Measurements from ENCODE around the gene SLC35E2B. TPM values are rescaled to one million over a fixed set of nuclear protein-coding genes. Genes with fewer than 3 reads are reported as not detected.
"Not testable (repeated sequence)": the region's sequence is repeated elsewhere in the genome, so short reads cannot be mapped to it uniquely, and the experiment has no call there.

Gene SLC35E2B
- total RNA-seq, 1 experiment from 2014 or later: 26.4 TPM

DNA sequence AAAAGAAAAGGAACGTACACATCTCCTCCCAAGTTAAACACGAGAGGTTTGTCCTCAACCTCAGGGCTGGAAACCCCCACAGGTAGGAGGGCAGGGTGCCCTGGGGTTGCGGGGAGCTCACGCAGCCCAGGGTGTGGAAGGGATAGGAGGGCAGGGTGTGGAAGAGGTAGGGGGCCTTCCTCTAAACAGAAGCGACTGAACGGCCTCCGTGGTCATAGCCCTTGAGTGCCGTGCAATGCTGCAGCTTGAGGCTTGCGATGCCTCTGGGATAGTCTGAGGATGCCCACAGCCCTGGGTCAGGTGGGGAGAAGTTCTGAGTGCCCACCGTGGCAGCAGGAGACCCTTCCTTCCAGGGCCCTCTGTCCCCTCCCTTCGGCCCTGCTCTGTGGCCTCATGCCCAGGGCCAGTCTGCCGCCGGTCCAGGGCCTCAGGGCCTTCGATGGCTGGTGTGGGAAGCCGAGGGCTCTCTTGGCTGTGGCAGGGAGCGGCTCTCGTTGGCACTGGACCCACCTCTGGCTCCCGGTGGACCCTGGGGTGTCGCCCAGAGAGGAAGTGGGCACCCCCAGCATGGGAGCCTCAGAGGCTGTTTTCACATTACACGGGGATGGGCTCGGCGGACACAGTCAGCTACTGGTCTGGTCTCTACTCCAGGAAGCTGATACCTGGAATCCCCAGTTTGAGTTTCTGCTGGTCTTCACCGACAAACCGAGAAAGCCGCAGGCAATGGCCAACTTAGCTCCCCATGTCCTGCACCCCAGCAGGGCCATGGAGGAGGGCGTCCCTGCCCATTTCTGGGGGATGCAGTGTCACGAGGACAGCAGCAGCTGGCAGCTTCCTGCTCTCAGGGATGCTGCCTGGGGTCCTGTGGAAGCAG, 27.4 kb downstream of the SLC35E2B start:
- Mint-ChIP-seq H3K27ac (ENCODE audit: unreplicated experiment) (no peak overlapping the region), H3K27me3 (ENCODE audit: insufficient read depth, unreplicated experiment) (no peaks in the 10 kb centered on the region), H3K36me3 (ENCODE audit: insufficient read depth, unreplicated experiment) (peaks cover 4% of the 10 kb centered on the region), H3K9me3 (ENCODE audit: unreplicated experiment) (no peaks in the 10 kb centered on the region), H3K4me3 (ENCODE audit: unreplicated experiment) (no peak overlapping the region), H3K4me1 (ENCODE audit: low read depth, unreplicated experiment) (no peaks in the 10 kb centered on the region)
- H3K36me3 ChIP-seq (ENCODE audit: control insufficient read depth, insufficient read depth, low read length): peaks cover 1% of the 10 kb centered on the region; the same call in 1 of the 2 replicates
- no peaks in the 10 kb centered on the region for H3K27me3 ChIP-seq (replicated peaks; ENCODE audit: control insufficient read depth, insufficient read depth, low read length)
- DNase-seq: no peak
- TF ChIP-seq, protein P1, sequence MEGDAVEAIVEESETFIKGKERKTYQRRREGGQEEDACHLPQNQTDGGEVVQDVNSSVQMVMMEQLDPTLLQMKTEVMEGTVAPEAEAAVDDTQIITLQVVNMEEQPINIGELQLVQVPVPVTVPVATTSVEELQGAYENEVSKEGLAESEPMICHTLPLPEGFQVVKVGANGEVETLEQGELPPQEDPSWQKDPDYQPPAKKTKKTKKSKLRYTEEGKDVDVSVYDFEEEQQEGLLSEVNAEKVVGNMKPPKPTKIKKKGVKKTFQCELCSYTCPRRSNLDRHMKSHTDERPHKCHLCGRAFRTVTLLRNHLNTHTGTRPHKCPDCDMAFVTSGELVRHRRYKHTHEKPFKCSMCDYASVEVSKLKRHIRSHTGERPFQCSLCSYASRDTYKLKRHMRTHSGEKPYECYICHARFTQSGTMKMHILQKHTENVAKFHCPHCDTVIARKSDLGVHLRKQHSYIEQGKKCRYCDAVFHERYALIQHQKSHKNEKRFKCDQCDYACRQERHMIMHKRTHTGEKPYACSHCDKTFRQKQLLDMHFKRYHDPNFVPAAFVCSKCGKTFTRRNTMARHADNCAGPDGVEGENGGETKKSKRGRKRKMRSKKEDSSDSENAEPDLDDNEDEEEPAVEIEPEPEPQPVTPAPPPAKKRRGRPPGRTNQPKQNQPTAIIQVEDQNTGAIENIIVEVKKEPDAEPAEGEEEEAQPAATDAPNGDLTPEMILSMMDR (IDR thresholded peaks at IDR 0.05; ENCODE audit: insufficient read depth in 1 of 2, low read depth in 1 of 2, low read length in 1 of 2, severe bottlenecking in 1 of 2, unreplicated experiment in 1 of 2): no peak
- ChIA-PET POLR2A (no interaction called here), CTCF (no interaction called here)
- H3K4me3 ChIP-seq (ENCODE audit: low read depth, low read length): no peak overlapping the region
- intact Hi-C loops (cut with micrococcal nuclease; ENCODE audit: unreplicated experiment): loop anchor here (5.0 kb wide), 1 partner anchor 62 kb away; no protein-coding TSS in a partner anchor
- H3K4me1 ChIP-seq: no peaks in the 10 kb centered on the region
- BruUV-seq (replicated peaks): no TSS peak
- H3K9me3 ChIP-seq: no peaks in the 10 kb centered on the region

DNA sequence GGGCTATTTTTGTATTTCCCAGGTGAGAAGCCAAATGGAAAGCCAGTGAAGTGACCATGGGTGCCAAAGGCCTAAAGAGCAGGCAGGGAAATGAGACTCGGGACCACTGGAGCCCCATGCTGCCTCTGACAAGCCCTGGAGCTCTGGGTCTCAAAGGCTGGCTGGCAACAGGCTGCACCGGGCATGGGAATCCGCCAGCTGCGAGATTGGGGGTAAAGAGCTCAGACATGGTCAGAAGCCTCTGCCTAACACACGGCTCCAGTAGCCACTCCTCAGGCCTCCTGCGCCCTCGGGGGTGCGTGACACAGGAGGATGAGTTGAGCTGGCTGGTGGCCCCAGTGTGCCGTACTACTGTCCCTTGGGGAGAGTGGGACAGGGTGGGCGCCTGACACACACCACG, 28.3 kb downstream of the SLC35E2B start:
- H3K27me3 Mint-ChIP-seq (ENCODE audit: insufficient read depth, unreplicated experiment); H3K4me3 ChIP-seq (ENCODE audit: low read depth, low read length); DNase-seq; H3K36me3 ChIP-seq (ENCODE audit: control insufficient read depth, insufficient read depth, low read length); H3K9me3 Mint-ChIP-seq (ENCODE audit: unreplicated experiment); H3K4me3 Mint-ChIP-seq (ENCODE audit: unreplicated experiment); H3K9me3 ChIP-seq; H3K27me3 ChIP-seq (replicated peaks; ENCODE audit: control insufficient read depth, insufficient read depth, low read length); BruUV-seq (replicated peaks); POLR2A ChIA-PET; intact Hi-C loops (cut with micrococcal nuclease; ENCODE audit: unreplicated experiment); CTCF ChIA-PET; H3K36me3 Mint-ChIP-seq (ENCODE audit: insufficient read depth, unreplicated experiment); H3K4me1 ChIP-seq; H3K27ac Mint-ChIP-seq (ENCODE audit: unreplicated experiment); H3K4me1 Mint-ChIP-seq (ENCODE audit: low read depth, unreplicated experiment): not testable (repeated sequence)

DNA sequence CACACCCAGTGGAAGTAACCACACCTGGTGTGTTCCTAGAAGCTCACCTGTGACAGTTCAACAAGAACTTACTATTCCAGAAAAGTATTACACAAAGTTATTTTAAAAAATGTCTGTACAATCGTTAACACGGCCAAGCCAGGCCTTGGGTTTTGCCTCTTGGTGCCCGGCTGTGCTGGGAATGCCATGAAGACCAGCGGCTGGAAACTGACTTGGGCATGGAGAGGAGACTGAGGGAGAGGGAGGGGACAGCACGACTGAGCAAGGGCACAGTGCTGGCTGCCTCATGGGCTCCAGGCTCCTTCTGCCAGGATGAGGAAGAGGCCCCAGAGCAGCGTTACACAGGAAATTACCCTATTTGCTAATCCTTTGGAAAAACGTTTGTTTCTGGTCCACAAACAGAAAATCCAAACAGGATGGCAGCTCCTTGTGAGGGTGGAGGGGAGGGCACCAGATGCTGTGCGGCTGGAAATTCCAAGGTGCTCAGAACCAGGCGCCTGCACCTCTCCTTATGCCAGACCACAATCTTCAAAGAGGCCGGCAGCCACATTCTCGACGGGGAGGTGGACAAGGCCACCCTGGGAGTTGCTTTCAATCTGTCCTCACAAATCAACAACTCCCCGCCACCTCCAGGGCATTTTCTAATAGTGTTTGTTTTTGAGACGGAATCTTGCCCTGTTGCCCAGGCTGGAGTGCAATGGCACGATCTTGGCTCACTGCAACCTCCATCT, 29.6 kb downstream of the SLC35E2B start:
- H3K4me3 Mint-ChIP-seq (ENCODE audit: unreplicated experiment); BruUV-seq (replicated peaks); H3K27ac Mint-ChIP-seq (ENCODE audit: unreplicated experiment); H3K4me3 ChIP-seq (ENCODE audit: low read depth, low read length); H3K36me3 ChIP-seq (ENCODE audit: control insufficient read depth, insufficient read depth, low read length); H3K4me1 ChIP-seq; CTCF ChIA-PET; H3K4me1 Mint-ChIP-seq (ENCODE audit: low read depth, unreplicated experiment); POLR2A ChIA-PET; H3K9me3 Mint-ChIP-seq (ENCODE audit: unreplicated experiment); H3K27me3 ChIP-seq (replicated peaks; ENCODE audit: control insufficient read depth, insufficient read depth, low read length); intact Hi-C loops (cut with micrococcal nuclease; ENCODE audit: unreplicated experiment); H3K9me3 ChIP-seq; H3K27me3 Mint-ChIP-seq (ENCODE audit: insufficient read depth, unreplicated experiment); DNase-seq: not testable (repeated sequence)
- peaks cover 13% of the 10 kb centered on the region for H3K36me3 Mint-ChIP-seq (ENCODE audit: insufficient read depth, unreplicated experiment)

DNA sequence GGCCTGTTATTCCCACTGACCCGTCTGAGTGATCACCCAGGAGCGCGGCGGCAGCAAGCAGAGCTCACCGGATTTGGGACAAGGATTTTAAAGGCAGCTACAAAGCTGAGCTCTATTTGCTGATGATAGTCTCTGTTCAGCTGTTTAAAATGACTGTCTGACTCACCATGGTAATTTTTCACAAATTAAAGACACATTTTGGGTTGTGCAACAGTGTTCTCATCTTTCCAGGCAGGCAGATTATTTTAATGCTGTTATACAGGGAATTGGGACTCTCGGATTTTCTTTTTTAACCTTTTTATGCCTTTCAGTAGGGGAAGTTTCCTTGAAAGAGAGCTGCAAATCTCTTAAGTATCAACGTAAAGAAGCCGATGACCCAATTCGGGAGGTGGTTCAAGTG, 30.2 kb downstream of the SLC35E2B start:
- DNase-seq; H3K9me3 ChIP-seq; POLR2A ChIA-PET; intact Hi-C loops (cut with micrococcal nuclease; ENCODE audit: unreplicated experiment); H3K4me3 Mint-ChIP-seq (ENCODE audit: unreplicated experiment); CTCF ChIA-PET; H3K4me1 Mint-ChIP-seq (ENCODE audit: low read depth, unreplicated experiment); H3K36me3 ChIP-seq (ENCODE audit: control insufficient read depth, insufficient read depth, low read length); BruUV-seq (replicated peaks); H3K9me3 Mint-ChIP-seq (ENCODE audit: unreplicated experiment); H3K4me1 ChIP-seq; H3K27me3 ChIP-seq (replicated peaks; ENCODE audit: control insufficient read depth, insufficient read depth, low read length); H3K27ac Mint-ChIP-seq (ENCODE audit: unreplicated experiment); H3K4me3 ChIP-seq (ENCODE audit: low read depth, low read length); H3K27me3 Mint-ChIP-seq (ENCODE audit: insufficient read depth, unreplicated experiment): not testable (repeated sequence)
- H3K36me3 Mint-ChIP-seq (ENCODE audit: insufficient read depth, unreplicated experiment): peaks cover 11% of the 10 kb centered on the region

DNA sequence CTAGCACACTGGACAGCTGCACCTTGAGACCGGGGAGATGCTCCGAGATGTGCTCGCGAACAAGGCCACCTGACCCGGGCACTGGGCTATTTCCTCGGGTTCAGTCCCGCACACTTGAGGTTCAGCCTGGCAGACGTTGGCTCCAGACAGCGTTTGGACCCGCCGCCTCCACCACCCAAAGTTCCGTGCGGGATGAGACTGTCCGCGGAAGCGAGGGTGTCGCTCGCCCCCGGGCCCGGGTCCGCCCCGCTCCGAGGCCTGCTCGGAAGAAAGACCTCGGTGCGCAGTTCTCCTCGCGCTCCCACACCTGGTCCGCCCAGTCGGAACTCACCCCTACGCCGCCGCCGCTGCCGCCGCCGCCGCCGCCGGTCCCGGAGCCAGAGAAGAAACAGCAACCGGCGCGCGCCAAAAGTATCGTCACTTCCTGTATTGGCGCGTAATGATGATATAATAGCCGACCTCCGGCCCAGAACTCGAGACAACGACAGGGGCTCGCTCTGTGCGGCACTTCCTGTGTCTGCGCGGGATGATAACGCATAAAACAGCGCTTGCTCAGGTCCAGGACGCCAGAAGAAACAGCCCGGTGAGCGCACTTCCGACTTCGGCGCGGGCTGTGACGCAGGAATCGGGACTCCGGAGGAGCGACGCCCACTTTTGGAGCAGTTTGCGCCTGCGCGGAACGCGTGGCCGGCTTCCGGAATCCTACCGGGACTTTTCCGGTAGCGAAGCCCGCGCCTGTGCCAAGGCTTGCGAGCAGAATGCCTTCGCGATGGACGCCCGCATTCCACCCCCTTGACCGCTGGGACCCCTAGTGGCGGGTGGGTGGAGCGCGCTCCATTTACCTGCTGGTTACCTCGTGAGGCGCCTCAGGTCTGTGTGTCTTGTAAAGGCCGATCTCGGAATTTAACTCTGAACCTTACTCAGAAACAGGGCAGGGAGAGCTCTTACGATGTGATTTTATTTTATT, 33.7 kb downstream of the SLC35E2B start, which contains the start of gene CDK11B:
Gene CDK11B (minus strand): TSS at position 422 of the 967 bp plus-strand sequence. CDS start 1,519 bp downstream, outside the sequence.
- POLR2A ChIA-PET; H3K9me3 Mint-ChIP-seq (ENCODE audit: unreplicated experiment); H3K27me3 Mint-ChIP-seq (ENCODE audit: insufficient read depth, unreplicated experiment); H3K4me1 ChIP-seq; H3K9me3 ChIP-seq; CTCF ChIA-PET; H3K27me3 ChIP-seq (replicated peaks; ENCODE audit: control insufficient read depth, insufficient read depth, low read length); BruUV-seq (replicated peaks); H3K4me1 Mint-ChIP-seq (ENCODE audit: low read depth, unreplicated experiment); intact Hi-C loops (cut with micrococcal nuclease; ENCODE audit: unreplicated experiment); H3K36me3 ChIP-seq (ENCODE audit: control insufficient read depth, insufficient read depth, low read length): not testable (repeated sequence)
- peak; percentile 95 to 98 for DNase-seq
- peak within 1 kb of the TSS; percentile 84 for H3K27ac Mint-ChIP-seq (ENCODE audit: unreplicated experiment)
- peak within 1 kb of the TSS; percentile 79 for H3K4me3 Mint-ChIP-seq (ENCODE audit: unreplicated experiment)
- peak within 1 kb of the TSS; percentile 37 for H3K4me3 ChIP-seq (ENCODE audit: low read depth, low read length)
- peaks cover 22% of the 10 kb centered on the region for H3K36me3 Mint-ChIP-seq (ENCODE audit: insufficient read depth, unreplicated experiment)
